Stimulated activated CD8-positive, alpha-beta memory T cell treated with anti-CD3 and anti-CD28 coated beads, Interleukin-4, amount 100 ng/mL, for 1 hour (primary cell): Measurements from ENCODE around the gene LUC7L3.
"Not testable (repeated sequence)": the region's sequence is repeated elsewhere in the genome, so short reads cannot be mapped to it uniquely, and the experiment has no call there.

ENCODE experiments used
- DNase-seq, 2 donors: peaks; one replicate each; pipeline ENCODE4 v3.0.0-alpha.2; 2020; ENCODE audit warnings: low read depth in 2 of 2, low spot score in 1 of 2

Gene LUC7L3

GRCh38 chr17:50781167-50781566 lies 61.8 kb downstream of the LUC7L3 start:
- no peak for DNase-seq

- peak; percentile 43 to 57 for DNase-seq
Observed at GRCh38 chr17:50783193-50783660, 63.8 kb downstream of the LUC7L3 start.

GRCh38 chr17:50783905-50784304 lies 64.5 kb downstream of the LUC7L3 start:
- no peak for DNase-seq

- no peak for DNase-seq
Observed at GRCh38 chr17:50785126-50785525, 65.7 kb downstream of the LUC7L3 start.

- no peak for DNase-seq
Observed at GRCh38 chr17:50785946-50786570, 66.7 kb downstream of the LUC7L3 start.

GRCh38 chr17:50787106-50787505 lies 67.7 kb downstream of the LUC7L3 start:
- no peak for DNase-seq

- no peak for DNase-seq
Observed at GRCh38 chr17:50790618-50791017, 71.2 kb downstream of the LUC7L3 start.

GRCh38 chr17:50792132-50792531 lies 72.7 kb downstream of the LUC7L3 start:
- no peak for DNase-seq

GRCh38 chr17:50793007-50793406 lies 73.6 kb downstream of the LUC7L3 start:
- DNase-seq: no peak

- no peak for DNase-seq
Observed at GRCh38 chr17:50794361-50794760, 75.0 kb downstream of the LUC7L3 start.

GRCh38 chr17:50797135-50797810 lies 77.9 kb downstream of the LUC7L3 start:
- DNase-seq: no peak

GRCh38 chr17:50798424-50799288 lies 79.3 kb downstream of the LUC7L3 start:
- DNase-seq: no peak

GRCh38 chr17:50799582-50799981 lies 80.2 kb downstream of the LUC7L3 start:
- DNase-seq: no peak

GRCh38 chr17:50800196-50800700 lies 80.8 kb downstream of the LUC7L3 start:
- no peak for DNase-seq

GRCh38 chr17:50802609-50803571 lies 83.5 kb downstream of the LUC7L3 start:
- no peak for DNase-seq

- DNase-seq: no peak
Observed at GRCh38 chr17:50803676-50804075, 84.3 kb downstream of the LUC7L3 start.

GRCh38 chr17:50804749-50805475 lies 85.5 kb downstream of the LUC7L3 start:
- not testable (repeated sequence) for DNase-seq

GRCh38 chr17:50805486-50805885 lies 86.1 kb downstream of the LUC7L3 start:
- DNase-seq: no peak
